ENCODE measurements around the gene TCF20. TPM values are rescaled to one million over a fixed set of nuclear protein-coding genes. Genes with fewer than 3 reads are reported as not detected.
A peak's percentile ranks its signal among the peaks of the same experiment; 100 is the strongest.

The TCF20 gene
- total and polyA plus RNA-seq, 2 experiments from 2014 or later, result 5.9 to 34.3 TPM

GRCh38 chr22:42296883-42297282 lies 26.4 kb upstream of the TCF20 start:
- 100% methylated on average over 3 of the region's 3 CpGs for WGBS (ENCODE audit: low lambda C conversion rate, missing lambda C conversion rate)
- H3K79me2 ChIP-seq, result no peaks in the 10 kb centered on the region
- no peaks in the 10 kb centered on the region for H3K36me3 ChIP-seq (replicated peaks; ENCODE audit: insufficient read depth, low read depth)
- H3K9me3 ChIP-seq (ENCODE audit: low read depth), result no peaks in the 10 kb centered on the region
- H3K4me3 ChIP-seq, result no peak overlapping the region
- no peak for TF ChIP-seq EZH2phosphoT487 (IDR thresholded peaks at IDR 0.05; ENCODE audit: low read depth, severe bottlenecking, unreplicated experiment)
- no peak for TF ChIP-seq CTCF (IDR thresholded peaks at IDR 0.05; ENCODE audit: poor library complexity)
- TF ChIP-seq EZH2 (IDR thresholded peaks at IDR 0.05; ENCODE audit: borderline replicate concordance), result no peak
- peaks cover 24% of the 10 kb centered on the region for H3K4me1 ChIP-seq (ENCODE audit: insufficient read depth)
- H3K4me2 ChIP-seq, result no peak overlapping the region
- H3K27me3 ChIP-seq, result no peaks in the 10 kb centered on the region
- H4K20me1 ChIP-seq (ENCODE audit: insufficient read depth, poor library complexity, severe bottlenecking), result no peaks in the 10 kb centered on the region
- no peak overlapping the region for H2AFZ ChIP-seq
- no peak overlapping the region for H3K27ac ChIP-seq
- H3K9me2 ChIP-seq (replicated peaks; ENCODE audit: insufficient read depth), result no peaks in the 10 kb centered on the region
- no peak for DNase-seq (ENCODE audit: low spot score)

- peaks cover 22% of the 10 kb centered on the region for H3K4me1 ChIP-seq (ENCODE audit: insufficient read depth)
- no peak overlapping the region for H3K4me3 ChIP-seq
- no peak overlapping the region for H3K4me2 ChIP-seq
- no peaks in the 10 kb centered on the region for H3K9me3 ChIP-seq (ENCODE audit: low read depth)
- WGBS (ENCODE audit: low lambda C conversion rate, missing lambda C conversion rate), result 75% methylated on average over 19 of the region's 19 CpGs
- H2AFZ ChIP-seq, result no peak overlapping the region
- TF ChIP-seq CTCF (IDR thresholded peaks at IDR 0.05; ENCODE audit: poor library complexity) (no peak), EZH2 (IDR thresholded peaks at IDR 0.05; ENCODE audit: borderline replicate concordance) (no peak), EZH2phosphoT487 (IDR thresholded peaks at IDR 0.05; ENCODE audit: low read depth, severe bottlenecking, unreplicated experiment) (no peak)
- no peaks in the 10 kb centered on the region for H3K27me3 ChIP-seq
- no peak overlapping the region for H3K27ac ChIP-seq
- no peaks in the 10 kb centered on the region for H3K79me2 ChIP-seq
- no peaks in the 10 kb centered on the region for H4K20me1 ChIP-seq (ENCODE audit: insufficient read depth, poor library complexity, severe bottlenecking)
- peak; percentile 53 for DNase-seq (ENCODE audit: low spot score)
- H3K9me2 ChIP-seq (replicated peaks; ENCODE audit: insufficient read depth), result no peaks in the 10 kb centered on the region
- H3K36me3 ChIP-seq (replicated peaks; ENCODE audit: insufficient read depth, low read depth), result no peaks in the 10 kb centered on the region
These were observed 26.0 kb upstream of the TCF20 start for GRCh38 chr22:42296381-42296853.

GRCh38 chr22:42294034-42294985 lies 23.9 kb upstream of the TCF20 start:
- Histone ChIP-seq H3K9me2 (replicated peaks; ENCODE audit: insufficient read depth) (no peaks in the 10 kb centered on the region), H3K36me3 (replicated peaks; ENCODE audit: insufficient read depth, low read depth) (no peaks in the 10 kb centered on the region), H3K27me3 (no peaks in the 10 kb centered on the region), H3K79me2 (no peaks in the 10 kb centered on the region), H4K20me1 (ENCODE audit: insufficient read depth, poor library complexity, severe bottlenecking) (no peaks in the 10 kb centered on the region), H3K4me3 (no peak overlapping the region), H3K4me1 (ENCODE audit: insufficient read depth) (peaks cover 1% of the 10 kb centered on the region), H3K4me2 (no peak overlapping the region), H2AFZ (no peak overlapping the region), H3K9me3 (ENCODE audit: low read depth) (no peaks in the 10 kb centered on the region), H3K27ac (no peak overlapping the region)
- 45% methylated on average over 21 of the region's 22 CpGs for WGBS (ENCODE audit: low lambda C conversion rate, missing lambda C conversion rate)
- no peak for TF ChIP-seq EZH2 (IDR thresholded peaks at IDR 0.05; ENCODE audit: borderline replicate concordance)
- TF ChIP-seq EZH2phosphoT487 (IDR thresholded peaks at IDR 0.05; ENCODE audit: low read depth, severe bottlenecking, unreplicated experiment), result no peak
- no peak for TF ChIP-seq CTCF (IDR thresholded peaks at IDR 0.05; ENCODE audit: poor library complexity)
- peak; percentile 84 for DNase-seq (ENCODE audit: low spot score)

Data from hepatocyte (in vitro differentiated cells).